Breast epithelium (tissue), 4 donors: ENCODE measurements around the gene OOSP4A. TPM values are rescaled to one million over a fixed set of nuclear protein-coding genes. Genes with fewer than 3 reads are reported as not detected.

ENCODE experiments used
- DNase-seq, 2 donors: peaks; one replicate each; pipeline ENCODE4 v3.0.0-alpha.2; 2019; ENCODE audit warnings: low spot score in 2 of 2
- H3K27ac ChIP-seq, 2 donors: fragments of 200-600 bp; sonication (generic) in 1 of 2; one replicate each; pipeline ENCODE4 v1.5.1; 2016 to 2019; ENCODE audit warnings: mild to moderate bottlenecking in 1 of 2
- H3K27me3 ChIP-seq, 2 donors: fragments of 200-600 bp; sonication (generic) in 1 of 2; one replicate each; pipeline versions ENCODE4 v1.5.1 to v1.6.0; 2017 to 2019; ENCODE audit warnings: control low read depth in 1 of 2, mild to moderate bottlenecking in 1 of 2
- H3K36me3 ChIP-seq: fragments of 200-600 bp; one replicate; pipeline ENCODE4 v1.5.1; 2019
- H3K4me1 ChIP-seq, 2 donors: fragments of 200-600 bp; sonication (generic); one replicate each; pipeline ENCODE4 v1.5.1; 2016 to 2019; ENCODE audit warnings: control low read depth in 1 of 2
- H3K4me3 ChIP-seq, 3 donors: fragments of 200-600 bp; sonication (generic); 1 replicate in 2 of 3; 2 replicates in 1 of 3; pipeline ENCODE4 v1.5.1; 2016 to 2019; ENCODE audit warnings: mild to moderate bottlenecking in 3 of 3, moderate library complexity in 2 of 3
- H3K9me3 ChIP-seq, 2 donors: fragments of 200-600 bp; sonication (generic) in 1 of 2; one replicate each; pipeline ENCODE4 v1.5.1; 2016 to 2019; ENCODE audit warnings: control low read depth in 1 of 2
- CTCF ChIP-seq, 3 donors: fragments of 450-650 bp; IDR thresholded peaks; one replicate each; pipeline ENCODE4 v1.5.1; 2016 to 2017; ENCODE audit warnings: antibody characterized with exemption in 3 of 3, mild to moderate bottlenecking in 3 of 3, moderate library complexity in 3 of 3
- POLR2A ChIP-seq: fragments of 450-650 bp; IDR thresholded peaks from one replicate; pipeline ENCODE4 v1.6.1; 2016; ENCODE audit warnings: antibody characterized with exemption, mild to moderate bottlenecking, moderate library complexity
- POLR2AphosphoS5 ChIP-seq, 3 donors: sonication (generic); formaldehyde crosslinking; IDR thresholded peaks; one replicate each; pipeline ENCODE4 v1.6.1; 2017; ENCODE audit warnings: antibody characterized with exemption in 3 of 3
- intact Hi-C: fragments of 100-400 bp; cut with DNase I; formaldehyde crosslinking; loops from one replicate; pipeline ENCODE4 v1.15.1; 2023; ENCODE audit warnings: low total_unique reads
- total RNA-seq, 3 donors: library from RNA; depleted of rRNA; stranded (reverse); fragments of >200 nt; gene quantifications; one replicate each; pipeline ENCODE4 v1.1.0, GENCODE V29; 2016

Gene OOSP4A
- total RNA-seq, 3 donors from 2014 or later, result not detected

- DNase-seq, result no peak
- no peak overlapping the region for H3K4me3 ChIP-seq
These were observed 26.6 kb downstream of the OOSP4A start for GRCh38 chr11:59990421-59990820.

GRCh38 chr11:59992425-59992824, 28.6 kb downstream of the OOSP4A start:
- H3K27ac ChIP-seq, result no peak overlapping the region
- DNase-seq, result no peak
- intact Hi-C loops, result no loop called here
- H3K4me1 ChIP-seq, result no peaks in the 10 kb centered on the region
- no peaks in the 10 kb centered on the region for H3K27me3 ChIP-seq
- peaks cover 0 to 8% of the 10 kb centered on the region in 2 donors for H3K9me3 ChIP-seq
- TF ChIP-seq CTCF (IDR thresholded peaks at IDR 0.05), result no peak
- no peak for TF ChIP-seq POLR2A
- no peak for TF ChIP-seq POLR2AphosphoS5 (IDR thresholded peaks at IDR 0.05)
- H3K4me3 ChIP-seq, result no peak overlapping the region
- H3K36me3 ChIP-seq, result no peaks in the 10 kb centered on the region

More at GRCh38 chr11:59990421-59990820, 26.6 kb downstream of the OOSP4A start:
- Histone ChIP-seq H3K9me3 (peaks cover 0 to 8% of the 10 kb centered on the region in 2 donors), H3K4me1 (no peaks in the 10 kb centered on the region), H3K27me3 (no peaks in the 10 kb centered on the region), H3K27ac (no peak overlapping the region), H3K36me3 (no peaks in the 10 kb centered on the region)
- TF ChIP-seq POLR2AphosphoS5 (IDR thresholded peaks at IDR 0.05) (no peak), CTCF (IDR thresholded peaks at IDR 0.05) (no peak), POLR2A (no peak)
- intact Hi-C loops, result no loop called here

GRCh38 chr11:59997800-59998199, 34.0 kb downstream of the OOSP4A start:
- intact Hi-C loops, result no loop called here
- TF ChIP-seq POLR2AphosphoS5 (IDR thresholded peaks at IDR 0.05) (no peak), CTCF (IDR thresholded peaks at IDR 0.05) (no peak), POLR2A (no peak)

GRCh38 chr11:59999691-60000090, 35.9 kb downstream of the OOSP4A start:
- intact Hi-C loops, result no loop called here
- no peak overlapping the region for H3K27ac ChIP-seq
- H3K4me3 ChIP-seq, result no peak overlapping the region
- no peaks in the 10 kb centered on the region for H3K36me3 ChIP-seq
- no peaks in the 10 kb centered on the region for H3K4me1 ChIP-seq
- DNase-seq, result no peak
- H3K9me3 ChIP-seq, result no peaks in the 10 kb centered on the region
- H3K27me3 ChIP-seq, result no peaks in the 10 kb centered on the region
- TF ChIP-seq POLR2A (no peak), POLR2AphosphoS5 (IDR thresholded peaks at IDR 0.05) (no peak), CTCF (IDR thresholded peaks at IDR 0.05) (no peak)

More at GRCh38 chr11:59997800-59998199, 34.0 kb downstream of the OOSP4A start:
- Histone ChIP-seq H3K27ac (no peak overlapping the region), H3K27me3 (no peaks in the 10 kb centered on the region), H3K4me3 (no peak overlapping the region), H3K36me3 (no peaks in the 10 kb centered on the region), H3K4me1 (no peaks in the 10 kb centered on the region), H3K9me3 (no peaks in the 10 kb centered on the region)
- DNase-seq, result no peak

- intact Hi-C loops, result no loop called here
- Histone ChIP-seq H3K4me1 (no peaks in the 10 kb centered on the region), H3K9me3 (no peaks in the 10 kb centered on the region), H3K4me3 (no peak overlapping the region), H3K27me3 (no peaks in the 10 kb centered on the region), H3K27ac (no peak overlapping the region), H3K36me3 (no peaks in the 10 kb centered on the region)
- DNase-seq, result no peak
- TF ChIP-seq POLR2A (no peak), CTCF (IDR thresholded peaks at IDR 0.05) (no peak), POLR2AphosphoS5 (IDR thresholded peaks at IDR 0.05) (no peak)
These were observed 39.9 kb downstream of the OOSP4A start for GRCh38 chr11:60003729-60004128.
